SK-N-SH treated with all-trans-retinoic acid at 6 μM for 48 hours (cell line): ENCODE data around the gene RAB25.

ENCODE experiments used
- ATAC-seq: fragments of 200-7000 bp; cut with Tn5 transposase; 3 replicates; pipeline ENCODE4 v1.9.1; 2020; ENCODE audit warnings: mild to moderate bottlenecking, moderate library complexity
- ARNTL ChIP-seq: fragments of 450-650 bp; formaldehyde crosslinking; IDR thresholded peaks from 2 replicates; pipeline ENCODE4 v1.5.0; 2020; ENCODE audit warnings: low read depth, mild to moderate bottlenecking, moderate library complexity, borderline replicate concordance
- CREB5 ChIP-seq: fragments of 250-450 bp; sonication (Bioruptor Pico); IDR thresholded peaks from 2 replicates; pipeline ENCODE4 v1.5.1; 2020; ENCODE audit warnings: low read depth, mild to moderate bottlenecking, moderate library complexity
- CSDC2 ChIP-seq: fragments of 250-450 bp; sonication (Bioruptor Pico); IDR thresholded peaks from 2 replicates; pipeline ENCODE4 v1.5.0; 2020; ENCODE audit warnings: mild to moderate bottlenecking, moderate library complexity
- GLIS3 ChIP-seq: fragments of 250-450 bp; sonication (Bioruptor Pico); IDR thresholded peaks from 2 replicates; pipeline ENCODE4 v1.5.0; 2020; ENCODE audit warnings: mild to moderate bottlenecking, moderate library complexity
- POU6F1 ChIP-seq: fragments of 250-450 bp; sonication (Bioruptor Pico); IDR thresholded peaks from 2 replicates; pipeline ENCODE4 v1.8.0; 2021; ENCODE audit warnings: low read depth, mild to moderate bottlenecking, moderate library complexity, borderline replicate concordance
- RARB ChIP-seq: fragments of 250-450 bp; sonication (Bioruptor Pico); IDR thresholded peaks from 2 replicates; pipeline ENCODE4 v1.8.0; 2021; ENCODE audit warnings: mild to moderate bottlenecking, moderate library complexity
- SNAI2 ChIP-seq: fragments of 250-450 bp; sonication (Bioruptor Pico); IDR thresholded peaks from 2 replicates; pipeline ENCODE4 v1.5.0; 2020; ENCODE audit warnings: mild to moderate bottlenecking, moderate library complexity
- ZC3H10 ChIP-seq: fragments of 250-450 bp; sonication (Bioruptor Pico); IDR thresholded peaks from 2 replicates; pipeline ENCODE4 v1.5.1; 2021; ENCODE audit warnings: mild to moderate bottlenecking, moderate library complexity
- ZFP3 ChIP-seq: fragments of 250-450 bp; sonication (Bioruptor Pico); IDR thresholded peaks from 2 replicates; pipeline ENCODE4 v1.5.0; 2020; ENCODE audit warnings: mild to moderate bottlenecking, moderate library complexity
- ZNF565 ChIP-seq: fragments of 450-650 bp; formaldehyde crosslinking; conservative IDR thresholded peaks from 2 replicates; pipeline ENCODE4 v1.5.0; 2020; ENCODE audit warnings: low read depth, mild to moderate bottlenecking, moderate library complexity
- ZNF70 ChIP-seq: fragments of 450-650 bp; formaldehyde crosslinking; IDR thresholded peaks from 2 replicates; pipeline ENCODE4 v1.5.0; 2020; ENCODE audit warnings: mild to moderate bottlenecking, moderate library complexity
- ZNF8 ChIP-seq: fragments of 450-650 bp; formaldehyde crosslinking; IDR thresholded peaks from 2 replicates; pipeline ENCODE4 v1.5.0; 2020; ENCODE audit warnings: mild to moderate bottlenecking, moderate library complexity
- TF ChIP-seq, protein P1 (sequence below): fragments of 250-450 bp; sonication (Bioruptor Pico); IDR thresholded peaks from 2 replicates; pipeline ENCODE4 v1.8.0; 2020; ENCODE audit warnings: mild to moderate bottlenecking, moderate library complexity, borderline replicate concordance
- TF ChIP-seq, protein P2 (sequence below): fragments of 250-450 bp; sonication (Bioruptor Pico); IDR thresholded peaks from 2 replicates; pipeline ENCODE4 v1.5.0; 2020; ENCODE audit warnings: mild to moderate bottlenecking, moderate library complexity

The RAB25 gene

GRCh38 chr1:156102633-156103511 lies 41.9 kb downstream of the RAB25 start:
- TF ChIP-seq SNAI2 (CRISPR knock-in tag), result no peak
- TF ChIP-seq GLIS3 (CRISPR knock-in tag), result no peak
- peak; percentile 3 for ATAC-seq

GRCh38 chr1:156103521-156103947 lies 42.6 kb downstream of the RAB25 start:
- ATAC-seq, result peak; percentile 11
- TF ChIP-seq, protein P1, sequence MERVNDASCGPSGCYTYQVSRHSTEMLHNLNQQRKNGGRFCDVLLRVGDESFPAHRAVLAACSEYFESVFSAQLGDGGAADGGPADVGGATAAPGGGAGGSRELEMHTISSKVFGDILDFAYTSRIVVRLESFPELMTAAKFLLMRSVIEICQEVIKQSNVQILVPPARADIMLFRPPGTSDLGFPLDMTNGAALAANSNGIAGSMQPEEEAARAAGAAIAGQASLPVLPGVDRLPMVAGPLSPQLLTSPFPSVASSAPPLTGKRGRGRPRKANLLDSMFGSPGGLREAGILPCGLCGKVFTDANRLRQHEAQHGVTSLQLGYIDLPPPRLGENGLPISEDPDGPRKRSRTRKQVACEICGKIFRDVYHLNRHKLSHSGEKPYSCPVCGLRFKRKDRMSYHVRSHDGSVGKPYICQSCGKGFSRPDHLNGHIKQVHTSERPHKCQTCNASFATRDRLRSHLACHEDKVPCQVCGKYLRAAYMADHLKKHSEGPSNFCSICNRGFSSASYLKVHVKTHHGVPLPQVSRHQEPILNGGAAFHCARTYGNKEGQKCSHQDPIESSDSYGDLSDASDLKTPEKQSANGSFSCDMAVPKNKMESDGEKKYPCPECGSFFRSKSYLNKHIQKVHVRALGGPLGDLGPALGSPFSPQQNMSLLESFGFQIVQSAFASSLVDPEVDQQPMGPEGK (CRISPR knock-in tag), result no peak
- TF ChIP-seq POU6F1 (CRISPR knock-in tag) (no peak), ZC3H10 (CRISPR knock-in tag) (no peak), ZNF565 (CRISPR knock-in tag) (no peak), ARNTL (CRISPR knock-in tag) (no peak)

GRCh38 chr1:156104065-156104810 lies 43.3 kb downstream of the RAB25 start:
- TF ChIP-seq CSDC2 (0 out of 2 replicates have a peak, but pooled peaks have one; percentile 48), ZFP3 (CRISPR knock-in tag) (0 out of 2 replicates have a peak, but pooled peaks have one; percentile 10), ZNF70 (CRISPR knock-in tag) (no peak), POU6F1 (CRISPR knock-in tag) (no peak), CREB5 (no peak), ZNF8 (CRISPR knock-in tag) (no peak), RARB (CRISPR knock-in tag) (no peak), ZC3H10 (CRISPR knock-in tag) (0 out of 2 replicates have a peak, but pooled peaks have one; percentile 31)
- TF ChIP-seq, protein P2, sequence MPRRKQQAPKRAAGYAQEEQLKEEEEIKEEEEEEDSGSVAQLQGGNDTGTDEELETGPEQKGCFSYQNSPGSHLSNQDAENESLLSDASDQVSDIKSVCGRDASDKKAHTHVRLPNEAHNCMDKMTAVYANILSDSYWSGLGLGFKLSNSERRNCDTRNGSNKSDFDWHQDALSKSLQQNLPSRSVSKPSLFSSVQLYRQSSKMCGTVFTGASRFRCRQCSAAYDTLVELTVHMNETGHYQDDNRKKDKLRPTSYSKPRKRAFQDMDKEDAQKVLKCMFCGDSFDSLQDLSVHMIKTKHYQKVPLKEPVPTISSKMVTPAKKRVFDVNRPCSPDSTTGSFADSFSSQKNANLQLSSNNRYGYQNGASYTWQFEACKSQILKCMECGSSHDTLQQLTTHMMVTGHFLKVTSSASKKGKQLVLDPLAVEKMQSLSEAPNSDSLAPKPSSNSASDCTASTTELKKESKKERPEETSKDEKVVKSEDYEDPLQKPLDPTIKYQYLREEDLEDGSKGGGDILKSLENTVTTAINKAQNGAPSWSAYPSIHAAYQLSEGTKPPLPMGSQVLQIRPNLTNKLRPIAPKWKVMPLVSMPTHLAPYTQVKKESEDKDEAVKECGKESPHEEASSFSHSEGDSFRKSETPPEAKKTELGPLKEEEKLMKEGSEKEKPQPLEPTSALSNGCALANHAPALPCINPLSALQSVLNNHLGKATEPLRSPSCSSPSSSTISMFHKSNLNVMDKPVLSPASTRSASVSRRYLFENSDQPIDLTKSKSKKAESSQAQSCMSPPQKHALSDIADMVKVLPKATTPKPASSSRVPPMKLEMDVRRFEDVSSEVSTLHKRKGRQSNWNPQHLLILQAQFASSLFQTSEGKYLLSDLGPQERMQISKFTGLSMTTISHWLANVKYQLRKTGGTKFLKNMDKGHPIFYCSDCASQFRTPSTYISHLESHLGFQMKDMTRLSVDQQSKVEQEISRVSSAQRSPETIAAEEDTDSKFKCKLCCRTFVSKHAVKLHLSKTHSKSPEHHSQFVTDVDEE (CRISPR knock-in tag), result no peak
- ATAC-seq, result peak; percentile 83
